SK-N-SH (cell line): ENCODE data around the gene DPPA3. TPM values are rescaled to one million over a fixed set of nuclear protein-coding genes. Genes with fewer than 3 reads are reported as not detected.

Experiments used
- CTCF ChIA-PET: fragments of 300-600, 350-600 bp; formaldehyde crosslinking; extraction: SDS; loops from one replicate; lab custom pipeline; 2021; lab: Yijun Ruan, JAX
- POLR2A ChIA-PET: fragments of 350-600 bp; sonication (Branson Sonifier 250); formaldehyde crosslinking; extraction: SDS; loops from one replicate; lab custom pipeline; 2020; ENCODE audit warnings: antibody characterized with exemption, inconsistent platforms; lab: Yijun Ruan, JAX
- DNase-seq: peaks from one replicate; pipeline ENCODE4 v3.0.0; 2012
- H2AFZ ChIP-seq: fragments of 200-600 bp; sonication (generic); 2 replicates; pipeline ENCODE4 v1.8.1; 2016; ENCODE audit warnings: antibody characterized with exemption, mild to moderate bottlenecking, low read depth
- H3F3A ChIP-seq: fragments of 200-600 bp; sonication (generic); replicated peaks from 2 replicates; pipeline ENCODE3; 2016; ENCODE audit warnings: antibody characterized with exemption, mild to moderate bottlenecking; ENCODE audit not compliant: insufficient read depth
- H3K27ac ChIP-seq, 2 experiments: fragments of 200-500 bp in 1 of 2; fragments of 200-600 bp in 1 of 2; sonication (Bioruptor generic) in 1 of 2; sonication (generic), shearing (Covaris generic) in 1 of 2; 2 replicates each; pipeline versions ENCODE4 v1.5.1 to v1.6.1; 2014 to 2016; ENCODE audit warnings: low read depth in 2 of 2, inconsistent platforms in 1 of 2, low read length in 1 of 2, mild to moderate bottlenecking in 1 of 2, mixed read lengths in 1 of 2
- H3K27me3 ChIP-seq: fragments of 200-600 bp; sonication (generic), shearing (Covaris generic); 2 replicates; pipeline ENCODE4 v1.6.1; 2016; ENCODE audit warnings: mixed run types; ENCODE audit not compliant: insufficient read depth
- H3K36me3 ChIP-seq, 2 experiments: fragments of 200-500 bp in 1 of 2; fragments of 200-600 bp in 1 of 2; sonication (Bioruptor generic) in 1 of 2; sonication (generic) in 1 of 2; replicated peaks in 1 of 2; 2 replicates each; pipeline versions ENCODE3 to v1.5.1; 2014 to 2016; ENCODE audit warnings: low read length in 1 of 2, mild to moderate bottlenecking in 1 of 2; ENCODE audit not compliant: insufficient read depth in 2 of 2, control insufficient read depth in 1 of 2
- H3K4me1 ChIP-seq, 2 experiments: fragments of 200-500 bp in 1 of 2; fragments of 200-600 bp in 1 of 2; sonication (Bioruptor generic) in 1 of 2; sonication (generic), shearing (Covaris generic) in 1 of 2; 2 replicates each; pipeline versions ENCODE4 v1.5.1 to v1.6.1; 2014 to 2016; ENCODE audit warnings: low read depth in 1 of 2, low read length in 1 of 2, mixed run types in 1 of 2; ENCODE audit not compliant: insufficient read depth in 2 of 2, control insufficient read depth in 1 of 2
- H3K4me2 ChIP-seq: fragments of 200-600 bp; sonication (generic), shearing (Covaris generic); 2 replicates; pipeline ENCODE4 v1.6.1; 2017; ENCODE audit warnings: mixed run types
- H3K4me3 ChIP-seq, 2 experiments: fragments of 200-500 bp in 1 of 2; fragments of 200-600 bp in 1 of 2; sonication (Bioruptor generic) in 1 of 2; sonication (generic), shearing (Covaris generic) in 1 of 2; 2 replicates each; pipeline versions ENCODE4 v1.5.1 to v1.8.1; 2014 to 2016; ENCODE audit warnings: low read depth in 2 of 2, inconsistent platforms in 1 of 2, low read length in 1 of 2, mild to moderate bottlenecking in 1 of 2, mixed read lengths in 1 of 2, moderate library complexity in 1 of 2
- H3K79me2 ChIP-seq: fragments of 200-600 bp; sonication (generic); 2 replicates; pipeline ENCODE4 v1.8.1; 2017; ENCODE audit warnings: mild to moderate bottlenecking; ENCODE audit not compliant: insufficient read depth
- H3K9ac ChIP-seq: fragments of 200-600 bp; sonication (generic); 2 replicates; pipeline ENCODE4 v1.6.1; 2017; ENCODE audit warnings: mixed run types
- H3K9me2 ChIP-seq: fragments of 200-600 bp; sonication (generic); 2 replicates; pipeline ENCODE4 v1.6.1; 2017; ENCODE audit warnings: mixed run types
- H3K9me3 ChIP-seq: fragments of 200-600 bp; sonication (generic); 2 replicates; pipeline ENCODE4 v1.6.1; 2017; ENCODE audit warnings: mixed run types, mild to moderate bottlenecking, moderate library complexity
- H4K20me1 ChIP-seq: fragments of 200-600 bp; sonication (generic); 2 replicates; pipeline ENCODE4 v1.6.1; 2017; ENCODE audit warnings: mild to moderate bottlenecking, mixed run types; ENCODE audit not compliant: insufficient read depth
- CHD2 ChIP-seq: fragments of 150-350 bp; IDR thresholded peaks from 2 replicates; pipeline ENCODE4 v1.6.1; 2018; ENCODE audit warnings: low read length; ENCODE audit not compliant: partially characterized antibody
- EZH2phosphoT487 ChIP-seq: fragments of 200-600 bp; sonication (generic); IDR thresholded peaks from 2 replicates; pipeline ENCODE4 v1.6.1; 2017; ENCODE audit warnings: low read depth, mixed run types, mild to moderate bottlenecking, antibody characterized with exemption, moderate library complexity, borderline replicate concordance
- FOSL2 ChIP-seq: IDR thresholded peaks from 2 replicates; pipeline ENCODE4 v1.4.0; 2012; ENCODE audit warnings: low read depth, mild to moderate bottlenecking, moderate library complexity, borderline replicate concordance
- FOXJ3 ChIP-seq: sonication (generic); formaldehyde crosslinking; IDR thresholded peaks from 2 replicates; pipeline ENCODE4 v1.5.1; 2020; ENCODE audit warnings: mild to moderate bottlenecking, missing genetic modification reagents
- JUND ChIP-seq: IDR thresholded peaks from 2 replicates; pipeline ENCODE4 v1.4.0; 2012
- MEF2A ChIP-seq: IDR thresholded peaks from 2 replicates; pipeline ENCODE4 v1.4.0; 2012; ENCODE audit warnings: low read depth, borderline replicate concordance
- NFIC ChIP-seq: IDR thresholded peaks from 2 replicates; pipeline ENCODE4 v1.4.0; 2012; ENCODE audit warnings: borderline replicate concordance
- NRF1 ChIP-seq: IDR thresholded peaks from 2 replicates; pipeline ENCODE4 v1.6.1; 2012; ENCODE audit warnings: low read depth, mild to moderate bottlenecking, low read length
- PBX3 ChIP-seq: IDR thresholded peaks from 2 replicates; pipeline ENCODE4; 2012
- RXRA ChIP-seq: IDR thresholded peaks from 2 replicates; pipeline ENCODE4 v1.4.0; 2012; ENCODE audit warnings: low read depth, mild to moderate bottlenecking, borderline replicate concordance
- SIN3A ChIP-seq: IDR thresholded peaks from 2 replicates; pipeline ENCODE4 v1.6.1; 2012; ENCODE audit warnings: low read depth, mild to moderate bottlenecking, low read length, moderate library complexity, borderline replicate concordance
- SMC3 ChIP-seq: IDR thresholded peaks from 2 replicates; pipeline ENCODE4 v1.6.1; 2012; ENCODE audit warnings: low read depth, low read length, improper control_type of control experiment
- TAF1 ChIP-seq: IDR thresholded peaks from 2 replicates; pipeline ENCODE4 v1.6.1; 2012; ENCODE audit warnings: low read depth, mild to moderate bottlenecking, low read length, moderate library complexity, borderline replicate concordance
- USF1 ChIP-seq: IDR thresholded peaks from 2 replicates; pipeline ENCODE4 v1.4.0; 2012; ENCODE audit warnings: low read depth, borderline replicate concordance
- WGBS: methylation state at CpG from one replicate; pipeline ENCODE4 v1.1.6; 2017; ENCODE audit warnings: low lambda C conversion rate; 5-methylcytosine and 5-hydroxymethylcytosine counted together
- polyA plus RNA-seq, 3 experiments: library from polyadenylated mRNA; depleted of rRNA; stranded (reverse); fragments of >200 nt; gene quantifications; 2 replicates each; pipeline ENCODE4 v1.2.3, GENCODE V29; 2012
- TF ChIP-seq, protein P1 (sequence below): fragments of 150-350 bp; IDR thresholded peaks from 2 replicates; pipeline ENCODE4 v1.6.1; 2017; ENCODE audit warnings: antibody characterized with exemption, low read length, low read depth, borderline replicate concordance

DPPA3 gene
- polyA plus RNA-seq, 1 of the 3 experiments (the other 2 are of a cell fraction), result not detected

GRCh38 chr12:7756993-7757392 lies 45.8 kb downstream of the DPPA3 start (continued):
- TF ChIP-seq FOSL2 (no peak), RXRA (no peak), MEF2A (no peak), EZH2phosphoT487 (no peak), NFIC (no peak), CHD2 (no peak), TAF1 (no peak), JUND (no peak)
- TF ChIP-seq, protein P1, sequence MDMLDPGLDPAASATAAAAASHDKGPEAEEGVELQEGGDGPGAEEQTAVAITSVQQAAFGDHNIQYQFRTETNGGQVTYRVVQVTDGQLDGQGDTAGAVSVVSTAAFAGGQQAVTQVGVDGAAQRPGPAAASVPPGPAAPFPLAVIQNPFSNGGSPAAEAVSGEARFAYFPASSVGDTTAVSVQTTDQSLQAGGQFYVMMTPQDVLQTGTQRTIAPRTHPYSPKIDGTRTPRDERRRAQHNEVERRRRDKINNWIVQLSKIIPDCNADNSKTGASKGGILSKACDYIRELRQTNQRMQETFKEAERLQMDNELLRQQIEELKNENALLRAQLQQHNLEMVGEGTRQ, result no peak
- TF ChIP-seq, all 33 proteins: peak for 0

- H3K4me1 ChIP-seq, result no peaks in the 10 kb centered on the region
- no peak overlapping the region for H3K9ac ChIP-seq
- no peak overlapping the region for H2AFZ ChIP-seq
- H3K27me3 ChIP-seq, result peaks cover 62% of the 10 kb centered on the region
- POLR2A ChIA-PET, result no interaction called here
- no peak overlapping the region for H3K4me3 ChIP-seq
- no peaks in the 10 kb centered on the region for H4K20me1 ChIP-seq
- no peak for DNase-seq
- TF ChIP-seq USF1 (no peak), SMC3 (no peak), SIN3A (no peak), FOXJ3 (CRISPR knock-in tag) (no peak), PBX3 (no peak), EZH2phosphoT487 (no peak), NRF1 (no peak)
- H3K4me2 ChIP-seq, result no peak overlapping the region
- no peaks in the 10 kb centered on the region for H3K79me2 ChIP-seq
- WGBS, result 14% methylated on average over 9 of the region's 9 CpGs
- no peaks in the 10 kb centered on the region for H3K36me3 ChIP-seq
- CTCF ChIA-PET, result no interaction called here
- H3F3A ChIP-seq, result no peaks in the 10 kb centered on the region
- no peaks in the 10 kb centered on the region for H3K9me2 ChIP-seq
- H3K27ac ChIP-seq, result no peak overlapping the region
- H3K9me3 ChIP-seq, result no peaks in the 10 kb centered on the region
These were observed 47.5 kb downstream of the DPPA3 start for GRCh38 chr12:7758766-7759140.

Other genes with a start within 250 kb of the DPPA3 start
- 0.03 TPM in 1 of 2 replicates, not detected in the other for gene CD163, start 207.7 kb upstream of the DPPA3 start, polyA plus RNA-seq (2012; rRNA removed)
- gene APOBEC1, start 45.5 kb upstream of the DPPA3 start, polyA plus RNA-seq (2012; rRNA removed), result not detected in 2 replicates
- not detected in 2 replicates for gene GDF3, start 15.7 kb upstream of the DPPA3 start, polyA plus RNA-seq (2012; rRNA removed)
- gene CLEC4C, start 35.9 kb downstream of the DPPA3 start, polyA plus RNA-seq (2012; rRNA removed), result not detected in 2 replicates
- gene NANOGNB, start 53.8 kb downstream of the DPPA3 start, polyA plus RNA-seq (2012; rRNA removed), result not detected in 2 replicates
- gene NANOG, start 78.0 kb downstream of the DPPA3 start, polyA plus RNA-seq (2012; rRNA removed), result not detected in 2 replicates
- gene SLC2A14, start 161.5 kb downstream of the DPPA3 start, polyA plus RNA-seq (2012; rRNA removed), result 0.37 and 0.39 TPM in 2 replicates
- gene SLC2A3, start 224.8 kb downstream of the DPPA3 start, polyA plus RNA-seq (2012; rRNA removed), result 26.6 and 35.7 TPM in 2 replicates